Fibroblast of skin of scalp (primary cell): Measurements from ENCODE around the gene SRCAP. TPM values are rescaled to one million over a fixed set of nuclear protein-coding genes. Genes with fewer than 3 reads are reported as not detected.

Experiments used
- DNase-seq: peaks from one replicate; pipeline ENCODE4 v3.0.0-alpha.2; 2013
- polyA plus RNA-seq, 2 experiments: library from polyadenylated mRNA; unstranded; fragments of 120-200 nt; gene quantifications; one replicate each; pipeline ENCODE4 v1.2.1, GENCODE V29; 2013; ENCODE audit not compliant: insufficient read length in 2 of 2

Gene SRCAP
- 21.8 TPM for polyA plus RNA-seq (2013, experiment 1 of 2; ENCODE audit: insufficient read length)
- 22.3 TPM for polyA plus RNA-seq (2013, experiment 2 of 2; ENCODE audit: insufficient read length)

GRCh38 chr16:30698816-30699614, at the start of gene SRCAP:
SRCAP (plus strand) TSS chr16:30699171; CDS start chr16:30700825, 1,654 bp downstream.
- peak; percentile 76 for DNase-seq

GRCh38 chr16:30649725-30650368, 49.1 kb upstream of the SRCAP start:
- DNase-seq, result no peak

DNA sequence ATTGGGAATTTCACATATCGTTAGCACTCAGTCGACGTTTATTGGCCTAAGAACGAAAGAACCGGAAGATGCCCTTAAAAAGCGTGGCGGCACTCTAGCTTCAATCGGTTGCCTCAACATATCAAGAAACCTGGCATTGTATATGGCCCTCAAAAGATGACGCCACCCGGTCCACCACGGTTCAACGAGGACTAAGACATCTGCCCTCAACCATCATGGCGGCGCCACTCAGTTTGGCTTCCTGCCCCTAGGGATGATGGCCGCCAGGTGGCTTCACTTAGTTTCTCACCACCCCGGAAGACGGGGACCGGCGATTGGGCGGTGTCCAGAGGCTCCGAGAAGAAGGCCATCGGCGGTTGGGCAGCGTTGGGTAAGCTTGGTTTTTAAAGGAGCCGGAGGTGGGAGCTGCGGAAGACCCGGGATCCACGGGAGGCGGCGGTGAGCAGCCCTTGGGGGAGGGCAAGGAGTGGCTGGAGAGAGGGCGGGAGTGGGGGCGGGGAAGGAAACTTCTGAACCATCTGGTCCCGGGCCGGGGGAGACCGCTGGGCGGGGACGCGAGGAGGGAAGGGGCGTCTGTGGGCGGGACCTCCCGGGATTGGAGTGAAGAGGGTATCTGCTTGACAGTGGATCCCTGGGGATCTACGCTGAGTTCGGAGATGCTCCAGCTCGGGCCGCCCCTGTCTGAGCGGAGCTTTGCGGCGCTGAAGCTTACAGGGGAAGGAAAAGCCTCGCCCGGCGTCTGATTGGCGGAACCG, 48.4 kb upstream of the SRCAP start, which contains the start of gene PRR14:
Gene PRR14 (plus strand): TSS at position 592 of the 755 bp plus-strand sequence. CDS start 686 bp downstream, outside the sequence.
- DNase-seq, result peak; percentile 100

GRCh38 chr16:30651124-30652004, 47.6 kb upstream of the SRCAP start:
- peak; percentile 73 for DNase-seq

DNA sequence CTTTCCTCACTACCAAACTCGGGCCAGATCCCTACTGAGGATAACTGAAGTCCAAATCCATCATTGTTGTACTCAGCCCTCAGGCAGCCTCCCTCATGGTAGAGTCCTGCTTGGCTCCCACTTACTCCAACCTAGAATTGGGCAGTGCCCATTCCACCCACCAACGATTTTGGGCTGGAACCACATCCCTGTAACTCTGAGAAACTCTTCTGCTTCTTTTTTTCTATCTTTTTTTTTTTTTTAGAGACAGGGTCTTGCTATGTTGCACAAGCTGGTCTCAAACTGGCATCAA, 47.0 kb upstream of the SRCAP start:
- DNase-seq, result no peak

DNA sequence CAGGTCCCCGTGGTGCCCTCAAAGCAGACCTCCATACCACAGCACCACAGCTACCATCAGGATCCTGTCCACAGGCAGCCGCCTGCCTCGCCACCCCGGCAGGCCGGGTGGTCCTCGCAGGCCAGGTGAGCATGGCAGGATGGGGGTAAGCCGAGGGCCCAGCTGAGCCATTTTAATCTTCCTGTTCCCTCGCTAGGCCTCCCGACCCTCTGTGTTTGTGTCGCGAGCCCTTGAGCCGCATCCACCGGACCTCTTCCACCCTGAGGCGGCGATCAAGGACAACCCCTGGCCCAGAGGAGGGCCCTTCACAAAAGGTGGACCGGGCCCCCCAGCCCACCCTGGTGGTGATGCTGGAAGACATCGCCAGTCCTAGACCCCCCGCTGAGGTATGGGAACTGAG, 46.3 kb upstream of the SRCAP start:
- no peak for DNase-seq

- DNase-seq, result no peak
Observed at GRCh38 chr16:30654856-30655255, 44.1 kb upstream of the SRCAP start.

DNA sequence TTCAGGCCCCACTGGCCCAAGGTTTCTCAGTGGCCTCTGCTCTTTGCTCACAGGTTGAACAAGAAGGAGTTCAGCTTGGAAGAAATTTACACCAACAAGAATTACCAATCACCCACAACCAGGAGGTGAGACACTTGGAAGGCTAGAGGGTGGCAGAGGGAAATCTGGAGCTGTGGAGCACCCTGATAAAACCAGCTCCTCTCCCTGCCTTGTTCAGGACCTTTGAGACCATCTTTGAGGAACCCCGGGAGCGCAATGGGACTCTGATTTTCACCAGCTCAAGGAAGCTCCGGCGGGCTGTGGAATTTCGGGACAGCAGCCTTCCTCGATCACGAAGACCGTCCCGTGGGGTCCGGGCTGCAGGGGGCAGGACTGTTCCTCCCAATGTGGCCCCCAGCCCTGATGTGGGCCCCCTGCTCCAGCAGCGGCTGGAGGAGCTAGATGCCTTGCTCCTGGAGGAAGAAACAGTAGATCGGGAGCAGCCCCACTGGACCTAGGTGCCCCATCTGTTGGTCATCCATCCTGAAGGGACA, 43.1 kb upstream of the SRCAP start:
- DNase-seq, result no peak

GRCh38 chr16:30656388-30656787, 42.6 kb upstream of the SRCAP start:
- no peak for DNase-seq

DNA sequence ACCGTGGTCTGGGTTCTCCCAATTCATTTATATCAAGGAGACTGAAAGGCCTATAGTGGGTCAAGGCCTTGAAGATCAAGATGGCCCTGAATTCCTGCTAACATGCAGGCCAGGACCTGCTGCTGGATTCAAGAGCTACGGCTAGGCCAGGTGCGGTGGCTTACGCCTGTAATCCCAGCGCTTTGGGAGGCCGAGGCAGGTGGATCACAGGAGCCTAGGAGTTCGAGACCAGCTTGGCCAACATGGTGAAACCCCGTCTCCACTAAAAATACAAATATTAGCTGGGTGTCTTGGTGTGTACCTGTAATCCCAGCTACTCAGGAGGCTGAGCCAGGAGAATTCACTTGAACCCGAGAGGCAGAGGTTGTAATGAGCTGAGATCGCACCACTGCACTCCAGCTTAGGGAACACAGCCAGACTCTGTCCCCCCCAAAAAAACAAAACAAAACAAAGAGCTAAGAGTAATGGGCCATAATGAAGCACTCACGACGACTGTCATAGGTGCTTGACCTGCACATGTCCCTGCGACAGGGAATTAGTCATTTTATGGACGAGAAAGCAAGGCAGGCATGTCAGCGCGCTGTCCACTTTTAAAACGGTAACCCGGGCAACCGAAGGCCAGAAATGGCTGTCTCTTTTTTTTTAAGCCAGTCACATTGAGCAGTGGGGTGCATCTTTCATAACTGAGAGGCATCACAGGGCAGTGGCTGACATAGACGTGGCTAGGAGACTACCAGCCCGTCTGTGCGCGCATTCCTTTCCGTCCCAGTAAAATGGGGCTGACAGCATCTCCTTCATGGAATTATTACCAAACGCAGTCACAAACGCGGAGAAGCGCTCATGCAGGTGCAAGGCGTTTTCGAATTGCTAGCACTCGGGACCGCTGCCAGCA, 41.8 kb upstream of the SRCAP start:
- DNase-seq, result no peak

- DNase-seq, result peak; percentile 100
Observed at GRCh38 chr16:30657866-30658730, 40.9 kb upstream of the SRCAP start, which contains the start of gene FBRS. FBRS (plus strand) TSS chr16:30658431; CDS start chr16:30659519, 1,088 bp downstream.

- DNase-seq, result peak; percentile 99
Observed at GRCh38 chr16:30658731-30659506, 40.1 kb upstream of the SRCAP start.

DNA sequence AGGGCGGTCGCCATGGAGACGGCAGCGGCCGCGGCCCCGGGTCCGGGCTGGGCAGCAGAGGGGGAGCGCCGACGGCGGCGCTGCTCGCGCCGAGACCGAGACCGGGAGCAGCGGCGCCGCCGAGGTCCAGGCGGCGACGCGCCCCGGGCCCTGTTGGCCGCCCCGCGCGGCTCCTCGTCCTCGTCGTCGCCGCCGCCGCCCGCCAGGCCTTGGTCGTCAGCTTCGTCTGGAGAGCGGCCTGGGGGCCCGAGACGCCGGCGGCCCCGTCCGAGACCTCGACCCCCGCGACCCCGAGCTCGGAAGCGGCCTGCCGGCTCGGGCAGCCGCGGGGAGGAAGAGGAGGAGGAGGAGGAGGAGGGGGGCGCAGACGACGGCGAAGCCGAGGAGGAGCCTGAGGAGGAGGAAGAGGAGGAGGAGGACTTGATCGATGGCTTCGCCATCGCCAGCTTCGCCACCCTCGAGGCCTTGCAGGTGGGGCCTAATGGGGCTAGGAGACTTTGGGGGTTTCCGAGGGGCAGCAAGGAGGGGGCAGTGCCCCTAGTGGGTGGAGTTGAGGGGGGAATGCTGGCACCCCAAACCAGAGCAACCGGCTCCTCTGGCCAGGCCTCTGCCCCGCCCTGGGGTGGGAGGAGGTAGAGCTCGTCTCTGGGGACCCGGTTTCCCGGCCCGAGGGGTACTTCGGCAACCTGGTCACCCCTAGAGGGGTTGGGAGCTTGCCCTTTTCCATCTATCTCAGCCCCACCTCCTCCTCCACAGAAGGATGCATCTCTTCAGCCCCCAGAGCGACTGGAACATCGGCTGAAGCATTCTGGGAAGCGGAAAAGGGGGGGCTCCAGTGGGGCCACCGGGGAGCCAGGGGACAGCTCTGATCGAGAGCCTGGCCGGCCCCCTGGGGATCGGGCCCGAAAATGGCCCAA, 39.2 kb upstream of the SRCAP start:
- peak; percentile 19 for DNase-seq

- no peak for DNase-seq
Observed at GRCh38 chr16:30660424-30661261, 38.3 kb upstream of the SRCAP start.

DNA sequence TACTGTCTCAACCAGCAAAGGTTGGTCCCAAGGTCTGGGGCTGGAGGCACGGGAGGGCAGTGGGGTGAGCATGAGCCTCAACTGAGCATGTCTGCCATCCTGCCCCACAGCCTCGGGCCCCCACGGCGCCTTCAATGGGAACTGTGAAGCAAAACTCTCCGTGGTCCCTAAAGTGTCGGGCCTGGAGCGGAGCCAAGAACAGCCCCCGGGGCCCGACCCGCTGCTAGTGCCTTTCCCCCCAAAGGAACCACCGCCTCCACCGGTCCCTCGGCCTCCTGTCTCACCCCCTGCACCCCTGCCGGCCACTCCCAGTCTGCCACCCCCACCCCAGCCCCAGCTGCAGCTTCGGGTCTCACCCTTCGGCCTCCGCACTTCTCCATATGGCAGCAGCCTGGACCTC, 36.5 kb upstream of the SRCAP start:
- DNase-seq, result no peak

- DNase-seq, result no peak
Observed at GRCh38 chr16:30663038-30663437, 35.9 kb upstream of the SRCAP start.

DNA sequence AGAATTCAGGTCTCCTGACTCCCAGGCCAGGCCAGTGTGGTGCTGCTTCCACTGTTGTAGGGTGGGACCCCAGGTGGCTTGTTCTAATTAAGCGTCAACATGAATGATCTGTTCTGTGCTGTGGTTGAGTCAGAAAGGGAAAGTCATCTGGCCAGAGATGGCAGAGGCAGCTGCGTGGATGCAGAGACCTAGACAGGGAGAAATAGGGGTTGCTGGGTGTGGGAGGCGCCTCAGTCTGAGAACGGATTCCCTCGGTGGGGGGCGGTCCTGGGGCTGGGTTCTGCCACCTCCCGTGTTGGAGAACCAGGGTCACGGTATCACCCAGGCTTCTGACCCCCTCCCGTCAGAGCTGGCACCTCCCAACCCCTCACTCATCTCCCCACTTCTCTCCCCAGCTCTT, 35.2 kb upstream of the SRCAP start:
- DNase-seq, result no peak
